ENCODE data around the gene MOCOS. TPM values are rescaled to one million over a fixed set of nuclear protein-coding genes. Genes with fewer than 3 reads are reported as not detected.
"Not testable (repeated sequence)": the region's sequence is repeated elsewhere in the genome, so short reads cannot be mapped to it uniquely, and the experiment has no call there.

MOCOS gene
- total and polyA plus RNA-seq, 2 donors from 2014 or later, result 1.1 to 5.8 TPM

DNA sequence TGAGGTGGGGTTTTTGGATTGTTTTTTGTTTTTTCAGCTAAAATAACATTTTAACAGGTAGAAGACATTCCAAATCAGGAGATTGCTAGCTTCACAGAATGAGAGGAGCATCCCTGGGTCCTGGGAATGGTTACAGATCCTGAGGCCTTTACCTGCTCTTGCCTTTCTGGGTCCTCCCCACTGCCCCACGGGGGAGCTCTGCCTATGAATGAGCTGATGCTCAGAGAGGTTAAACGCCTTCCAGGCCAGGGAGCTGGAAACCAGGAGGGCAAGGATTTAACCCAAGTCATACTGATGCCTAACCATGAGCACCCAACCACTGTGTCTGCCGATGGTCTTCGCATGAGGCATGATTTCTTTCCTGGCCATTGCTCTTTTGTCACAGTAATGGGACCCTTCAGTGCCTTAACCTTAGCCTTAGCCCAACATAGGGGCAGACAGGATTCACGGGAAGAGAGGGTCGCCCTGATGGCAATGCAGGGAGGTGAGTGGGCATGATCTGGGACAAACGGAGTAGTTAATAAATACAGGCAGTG, 16.1 kb downstream of the MOCOS start:
- TF ChIP-seq, protein P1, sequence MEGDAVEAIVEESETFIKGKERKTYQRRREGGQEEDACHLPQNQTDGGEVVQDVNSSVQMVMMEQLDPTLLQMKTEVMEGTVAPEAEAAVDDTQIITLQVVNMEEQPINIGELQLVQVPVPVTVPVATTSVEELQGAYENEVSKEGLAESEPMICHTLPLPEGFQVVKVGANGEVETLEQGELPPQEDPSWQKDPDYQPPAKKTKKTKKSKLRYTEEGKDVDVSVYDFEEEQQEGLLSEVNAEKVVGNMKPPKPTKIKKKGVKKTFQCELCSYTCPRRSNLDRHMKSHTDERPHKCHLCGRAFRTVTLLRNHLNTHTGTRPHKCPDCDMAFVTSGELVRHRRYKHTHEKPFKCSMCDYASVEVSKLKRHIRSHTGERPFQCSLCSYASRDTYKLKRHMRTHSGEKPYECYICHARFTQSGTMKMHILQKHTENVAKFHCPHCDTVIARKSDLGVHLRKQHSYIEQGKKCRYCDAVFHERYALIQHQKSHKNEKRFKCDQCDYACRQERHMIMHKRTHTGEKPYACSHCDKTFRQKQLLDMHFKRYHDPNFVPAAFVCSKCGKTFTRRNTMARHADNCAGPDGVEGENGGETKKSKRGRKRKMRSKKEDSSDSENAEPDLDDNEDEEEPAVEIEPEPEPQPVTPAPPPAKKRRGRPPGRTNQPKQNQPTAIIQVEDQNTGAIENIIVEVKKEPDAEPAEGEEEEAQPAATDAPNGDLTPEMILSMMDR (IDR thresholded peaks at IDR 0.05; ENCODE audit: borderline replicate concordance, extremely low read depth, insufficient read depth), result no peak
- no peaks in the 10 kb centered on the region for H3K27me3 ChIP-seq (ENCODE audit: control insufficient read depth, insufficient read depth, low read length)
- no peaks in the 10 kb centered on the region for H3K4me1 ChIP-seq (ENCODE audit: control insufficient read depth in 2 of 3, insufficient read depth in 2 of 3, low read depth in 1 of 3, low read length in 3 of 3)
- H3K4me3 ChIP-seq (ENCODE audit: low read length in 3 of 3), result no peak overlapping the region
- DNase-seq (no peak), FAIRE-seq (no peak)
- H3K9me3 ChIP-seq (ENCODE audit: control insufficient read depth in 2 of 3, insufficient read depth in 1 of 3, low read length in 3 of 3), result peaks cover 0 to 3% (median 0%) of the 10 kb centered on the region in 3 donors
- no peak overlapping the region for H3K9ac ChIP-seq (ENCODE audit: low read length in 3 of 3)
- no peak overlapping the region for H3K27ac ChIP-seq (ENCODE audit: low read depth in 2 of 2, low read length in 2 of 2)
- intact Hi-C loops (cut with DNase I), result no loop called here
- no peaks in the 10 kb centered on the region for H3K36me3 ChIP-seq (ENCODE audit: control insufficient read depth in 2 of 3, insufficient read depth in 3 of 3, low read length in 3 of 3)

DNA sequence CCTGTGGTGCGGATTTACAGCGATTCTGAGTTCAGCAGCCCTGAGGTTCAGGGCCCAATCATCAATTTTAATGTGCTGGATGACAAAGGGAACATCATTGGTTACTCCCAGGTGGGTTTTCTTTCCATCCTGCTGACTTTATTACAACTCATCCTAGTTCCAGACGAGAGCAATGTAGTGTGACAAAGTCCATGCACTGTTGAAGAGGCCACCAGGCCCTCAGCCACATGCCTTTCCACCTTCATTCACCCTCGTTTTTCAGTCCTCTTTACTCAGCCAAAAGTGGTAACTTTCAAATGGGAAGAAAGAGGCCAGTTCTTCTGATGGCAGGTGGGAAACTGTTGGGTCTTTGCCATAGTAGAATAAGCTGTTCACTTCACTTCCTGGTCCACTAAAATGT, 17.9 kb downstream of the MOCOS start:
- intact Hi-C loops (cut with DNase I), result no loop called here
- FAIRE-seq (no peak), DNase-seq (no peak)
- H3K36me3 ChIP-seq (ENCODE audit: control insufficient read depth in 2 of 3, insufficient read depth in 3 of 3, low read length in 3 of 3), result no peaks in the 10 kb centered on the region
- no peak overlapping the region for H3K9ac ChIP-seq (ENCODE audit: low read length in 3 of 3)
- H3K4me1 ChIP-seq (ENCODE audit: control insufficient read depth in 2 of 3, insufficient read depth in 2 of 3, low read depth in 1 of 3, low read length in 3 of 3), result no peaks in the 10 kb centered on the region
- no peak overlapping the region for H3K27ac ChIP-seq (ENCODE audit: low read depth in 2 of 2, low read length in 2 of 2)
- H3K4me3 ChIP-seq (ENCODE audit: low read length in 3 of 3), result no peak overlapping the region
- TF ChIP-seq, protein P1 (IDR thresholded peaks at IDR 0.05; ENCODE audit: borderline replicate concordance, extremely low read depth, insufficient read depth), result no peak
- no peaks in the 10 kb centered on the region for H3K27me3 ChIP-seq (ENCODE audit: control insufficient read depth, insufficient read depth, low read length)
- peaks cover 0 to 3% (median 0%) of the 10 kb centered on the region in 3 donors for H3K9me3 ChIP-seq (ENCODE audit: control insufficient read depth in 2 of 3, insufficient read depth in 1 of 3, low read length in 3 of 3)

DNA sequence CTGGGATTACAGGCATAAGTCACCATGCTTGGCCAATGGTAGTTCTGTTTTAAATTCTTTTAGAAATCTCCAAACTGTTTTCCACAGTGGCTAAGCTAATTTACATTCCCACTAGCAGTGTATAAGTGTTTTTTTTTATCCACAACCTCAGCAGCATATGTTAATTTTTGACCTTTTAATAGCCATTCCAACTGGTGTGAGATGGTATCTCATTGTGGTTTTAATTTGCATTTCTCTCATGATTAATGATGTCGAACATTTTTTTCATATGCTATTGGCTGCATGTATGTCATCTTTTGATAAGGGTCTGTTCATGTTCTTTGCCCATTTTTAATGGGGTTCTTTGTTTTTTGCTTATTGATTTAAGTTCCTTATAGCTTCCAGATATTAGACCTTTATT, 20.0 kb downstream of the MOCOS start:
- TF ChIP-seq, protein P1 (IDR thresholded peaks at IDR 0.05; ENCODE audit: borderline replicate concordance, extremely low read depth, insufficient read depth), result no peak
- Histone ChIP-seq H3K27ac (ENCODE audit: low read depth in 2 of 2, low read length in 2 of 2) (no peak overlapping the region), H3K36me3 (ENCODE audit: control insufficient read depth in 2 of 3, insufficient read depth in 3 of 3, low read length in 3 of 3) (no peaks in the 10 kb centered on the region), H3K4me1 (ENCODE audit: control insufficient read depth in 2 of 3, insufficient read depth in 2 of 3, low read depth in 1 of 3, low read length in 3 of 3) (peaks cover 0 to 1% (median 0%) of the 10 kb centered on the region in 3 donors), H3K9me3 (ENCODE audit: control insufficient read depth in 2 of 3, insufficient read depth in 1 of 3, low read length in 3 of 3) (peaks cover 0 to 3% (median 0%) of the 10 kb centered on the region in 3 donors), H3K9ac (ENCODE audit: low read length in 3 of 3) (no peak overlapping the region), H3K27me3 (ENCODE audit: control insufficient read depth, insufficient read depth, low read length) (no peaks in the 10 kb centered on the region), H3K4me3 (ENCODE audit: low read length in 3 of 3) (no peak overlapping the region)
- intact Hi-C loops (cut with DNase I), result no loop called here
- DNase-seq (no peak), FAIRE-seq (no peak)

DNA sequence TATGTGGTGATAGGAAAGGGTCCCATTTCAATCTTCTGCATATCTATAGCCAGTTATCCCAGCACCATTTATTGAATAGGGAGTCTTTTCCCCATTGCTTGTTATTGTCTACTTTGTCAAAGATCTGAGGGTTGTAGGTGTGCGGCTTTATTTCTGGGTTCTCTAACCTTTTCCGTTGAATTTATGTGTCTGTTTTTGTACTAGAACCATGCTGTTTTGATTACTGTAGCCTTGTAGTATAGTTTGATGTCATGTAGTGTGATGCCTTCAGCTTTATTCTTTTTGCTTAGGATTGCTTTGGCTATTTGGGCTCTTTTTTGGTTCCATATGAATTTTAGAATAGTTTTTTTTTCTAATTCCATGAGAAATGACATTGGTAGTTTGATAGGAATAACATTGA, 20.7 kb downstream of the MOCOS start:
- FAIRE-seq; H3K4me3 ChIP-seq (ENCODE audit: low read length in 3 of 3); intact Hi-C loops (cut with DNase I); H3K4me1 ChIP-seq (ENCODE audit: control insufficient read depth in 2 of 3, insufficient read depth in 2 of 3, low read depth in 1 of 3, low read length in 3 of 3); H3K9ac ChIP-seq (ENCODE audit: low read length in 3 of 3); H3K9me3 ChIP-seq (ENCODE audit: control insufficient read depth in 2 of 3, insufficient read depth in 1 of 3, low read length in 3 of 3); H3K36me3 ChIP-seq (ENCODE audit: control insufficient read depth in 2 of 3, insufficient read depth in 3 of 3, low read length in 3 of 3); H3K27me3 ChIP-seq (ENCODE audit: control insufficient read depth, insufficient read depth, low read length); H3K27ac ChIP-seq (ENCODE audit: low read depth in 2 of 2, low read length in 2 of 2); DNase-seq: not testable (repeated sequence)
